HepG2 (cell line): Measurements from ENCODE around the gene ASXL1. TPM values are rescaled to one million over a fixed set of nuclear protein-coding genes. Genes with fewer than 3 reads are reported as not detected.

Experiments
- FOXJ3 ChIP-seq: sonication (generic); formaldehyde crosslinking; IDR thresholded peaks from 2 replicates; pipeline ENCODE4 v1.4.0; 2020; ENCODE audit warnings: missing genetic modification reagents, mild to moderate bottlenecking, borderline replicate concordance
- HIC2 ChIP-seq: sonication (generic); formaldehyde crosslinking; IDR thresholded peaks from 2 replicates; pipeline ENCODE4 v1.9.0; 2022; ENCODE audit warnings: low read depth, missing genetic modification reagents
- HOXA3 ChIP-seq: sonication (generic); formaldehyde crosslinking; IDR thresholded peaks from 2 replicates; pipeline ENCODE4 v1.5.0; 2020; ENCODE audit warnings: missing genetic modification reagents
- MAX ChIP-seq: IDR thresholded peaks from 2 replicates; pipeline ENCODE4 v1.6.1; 2012; ENCODE audit warnings: inconsistent platforms
- SNAPC4 ChIP-seq: sonication (generic); formaldehyde crosslinking; IDR thresholded peaks from 2 replicates; pipeline ENCODE4 v1.4.0; 2020; ENCODE audit warnings: mild to moderate bottlenecking, missing genetic modification reagents
- ZNF20 ChIP-seq: sonication (generic); formaldehyde crosslinking; IDR thresholded peaks from 2 replicates; pipeline ENCODE4 v1.4.0; 2020; ENCODE audit warnings: mild to moderate bottlenecking, moderate library complexity, missing genetic modification reagents
- ZNF782 ChIP-seq: sonication (generic); formaldehyde crosslinking; IDR thresholded peaks from 2 replicates; pipeline ENCODE4 v1.4.0; 2020; ENCODE audit warnings: missing genetic modification reagents, mild to moderate bottlenecking, borderline replicate concordance
- ZNF788 ChIP-seq: sonication (generic); formaldehyde crosslinking; IDR thresholded peaks from 2 replicates; pipeline ENCODE4 v1.5.0; 2020; ENCODE audit warnings: mild to moderate bottlenecking, missing genetic modification reagents, borderline replicate concordance
- polyA plus RNA-seq, 8 experiments: library from polyadenylated mRNA; depleted of rRNA in 3 of 8; stranded (reverse) in 7 of 8; unstranded in 1 of 8; fragments of >200 nt; fragmentation: Illumina TruSeq in 4 of 8; extraction: Trizol in 4 of 8; gene quantifications; 2 replicates each; pipeline versions ENCODE4 v1.2.1 to v1.2.3, GENCODE V29; 2011 to 2016; ENCODE audit warnings: low read depth in 4 of 8, missing spikeins in 1 of 8, mixed read lengths in 1 of 8; ENCODE audit not compliant: insufficient read depth in 1 of 8
- total RNA-seq, 5 experiments: library from RNA; depleted of rRNA; stranded (reverse); fragments of >200 nt; fragmentation: Illumina TruSeq; extraction: Trizol; gene quantifications; 2 replicates each; pipeline ENCODE4 v1.2.3, GENCODE V29; 2016; ENCODE audit warnings: low read depth in 1 of 5

Gene ASXL1
- total and polyA plus RNA-seq, 2 of the 13 experiments (the other 11 are each of a cell fraction or from before 2014, with no cell fraction given), result 62.1 to 74.8 TPM

- TF ChIP-seq MAX, result no peak
- peak; percentile 40; the same call in 1 of the 2 replicates for TF ChIP-seq ZNF20 (CRISPR knock-in tag)
- TF ChIP-seq SNAPC4 (CRISPR knock-in tag), result no peak
- 0 out of 2 replicates have a peak, but pooled peaks have one; percentile 2 for TF ChIP-seq HIC2 (CRISPR knock-in tag)
- peak; percentile 1; the same call in 1 of the 2 replicates for TF ChIP-seq HOXA3 (CRISPR knock-in tag)
- TF ChIP-seq ZNF782, result 0 out of 2 replicates have a peak, but pooled peaks have one; percentile 28
- TF ChIP-seq ZNF788, result no peak
- no peak for TF ChIP-seq FOXJ3
These were observed 106.4 kb downstream of the ASXL1 start (continued) for GRCh38 chr20:32464401-32465091.
